Naive thymus-derived CD4-positive, alpha-beta T cell (primary cell): ENCODE measurements around the gene ATF7. TPM values are rescaled to one million over a fixed set of nuclear protein-coding genes. Genes with fewer than 3 reads are reported as not detected.
A peak's percentile ranks its signal among the peaks of the same experiment; 100 is the strongest.
"Not testable (repeated sequence)": the region's sequence is repeated elsewhere in the genome, so short reads cannot be mapped to it uniquely, and the experiment has no call there.

Experiments used
- ATAC-seq: fragments of 150-1000 bp; cut with Tn5 transposase; 2 replicates; pipeline ENCODE4 v1.10.0; 2021; ENCODE audit warnings: mild to moderate bottlenecking, moderate library complexity
- CTCF ChIA-PET: fragments of 350-600 bp; sonication (Branson Sonifier 250); formaldehyde crosslinking; loops from one replicate; lab custom pipeline; 2021; ENCODE audit warnings: antibody characterized with exemption; lab: Charles Lee
- POLR2A ChIA-PET: fragments of 350-600 bp; sonication (Branson Sonifier 250); formaldehyde crosslinking; loops from one replicate; lab custom pipeline; 2021; ENCODE audit warnings: antibody characterized with exemption, inconsistent platforms; lab: Charles Lee
- DNase-seq, 9 donors: peaks; one replicate each; pipeline versions ENCODE4 v3.0.0 to v3.0.0-alpha.2; 2020 to 2022; ENCODE audit warnings: mixed read lengths in 1 of 9
- H3K27ac ChIP-seq: one replicate; pipeline ENCODE4 v1.7.0; 2013; ENCODE audit warnings: mild to moderate bottlenecking, low read depth, low read length, moderate library complexity
- H3K27me3 ChIP-seq, 2 donors: one replicate each; pipeline ENCODE4 v1.7.0; 2013; ENCODE audit warnings: low read length in 2 of 2, mild to moderate bottlenecking in 2 of 2, moderate library complexity in 2 of 2; ENCODE audit not compliant: control insufficient read depth in 2 of 2, insufficient read depth in 2 of 2
- H3K36me3 ChIP-seq, 3 experiments: 1 replicate in 2 of 3; 2 replicates in 1 of 3; pipeline ENCODE4 v1.7.0; 2013; ENCODE audit warnings: low read length in 3 of 3, mild to moderate bottlenecking in 3 of 3, moderate library complexity in 1 of 3; ENCODE audit not compliant: insufficient read depth in 3 of 3, control insufficient read depth in 2 of 3
- H3K4me1 ChIP-seq, 2 donors: one replicate each; pipeline ENCODE4 v1.7.0; 2013; ENCODE audit warnings: low read length in 2 of 2, mild to moderate bottlenecking in 2 of 2, moderate library complexity in 1 of 2; ENCODE audit not compliant: control insufficient read depth in 2 of 2, insufficient read depth in 2 of 2
- H3K4me3 ChIP-seq: 2 replicates; pipeline ENCODE4 v1.7.0; 2013; ENCODE audit warnings: mild to moderate bottlenecking, low read length
- H3K9me3 ChIP-seq, 3 experiments: 1 replicate in 2 of 3; 2 replicates in 1 of 3; pipeline ENCODE4 v1.7.0; 2013; ENCODE audit warnings: low read length in 3 of 3; ENCODE audit not compliant: control insufficient read depth in 2 of 3
- H3K27ac Mint-ChIP-seq, 9 donors: one replicate each; pipeline ENCODE4 v1.8.0; 2020 to 2022; ENCODE audit warnings: mixed read lengths in 9 of 9, mild to moderate bottlenecking in 8 of 9, moderate library complexity in 5 of 9, inconsistent platforms in 2 of 9
- H3K27me3 Mint-ChIP-seq, 5 donors: one replicate each; pipeline ENCODE4 v1.8.0; 2021 to 2022; ENCODE audit warnings: mixed read lengths in 5 of 5, mild to moderate bottlenecking in 1 of 5
- H3K36me3 Mint-ChIP-seq, 5 donors: one replicate each; pipeline ENCODE4 v1.8.0; 2020 to 2022; ENCODE audit warnings: mixed read lengths in 5 of 5, mild to moderate bottlenecking in 3 of 5, inconsistent platforms in 1 of 5
- H3K4me1 Mint-ChIP-seq, 7 donors: one replicate each; pipeline ENCODE4 v1.8.0; 2020 to 2022; ENCODE audit warnings: mixed read lengths in 7 of 7, mild to moderate bottlenecking in 3 of 7, inconsistent platforms in 1 of 7
- H3K4me3 Mint-ChIP-seq, 10 donors: one replicate each; pipeline ENCODE4 v1.8.0; 2020 to 2022; ENCODE audit warnings: mild to moderate bottlenecking in 10 of 10, mixed read lengths in 10 of 10, moderate library complexity in 6 of 10, inconsistent platforms in 2 of 10
- H3K9me3 Mint-ChIP-seq, 11 donors: one replicate each; pipeline ENCODE4 v1.8.0; 2020 to 2022; ENCODE audit warnings: mixed read lengths in 11 of 11, mild to moderate bottlenecking in 4 of 11, inconsistent platforms in 1 of 11, moderate library complexity in 1 of 11
- intact Hi-C, 2 donors: fragments of 100-400 bp; cut with micrococcal nuclease; formaldehyde crosslinking; loops; one replicate each; pipeline ENCODE4 v1.15.1; 2023
- polyA plus RNA-seq, 2 donors: library from polyadenylated mRNA; unstranded; fragments of 300-500 nt; fragmentation: Illumina TruSeq; gene quantifications; one replicate each; pipeline ENCODE4 v1.2.3, GENCODE V29; 2021
- total RNA-seq, 6 experiments: library from RNA in 5 of 6; stranded (reverse) in 5 of 6; gene quantifications; 1 replicate in 5 of 6; 2 replicates in 1 of 6; pipeline ENCODE4 v1.2.3 and lab custom pipeline; 2021 to 2026

The ATF7 gene
- total and polyA plus RNA-seq, 7 experiments from 2014 or later = 14.5 to 39.5 (median 29.7) TPM

DNA sequence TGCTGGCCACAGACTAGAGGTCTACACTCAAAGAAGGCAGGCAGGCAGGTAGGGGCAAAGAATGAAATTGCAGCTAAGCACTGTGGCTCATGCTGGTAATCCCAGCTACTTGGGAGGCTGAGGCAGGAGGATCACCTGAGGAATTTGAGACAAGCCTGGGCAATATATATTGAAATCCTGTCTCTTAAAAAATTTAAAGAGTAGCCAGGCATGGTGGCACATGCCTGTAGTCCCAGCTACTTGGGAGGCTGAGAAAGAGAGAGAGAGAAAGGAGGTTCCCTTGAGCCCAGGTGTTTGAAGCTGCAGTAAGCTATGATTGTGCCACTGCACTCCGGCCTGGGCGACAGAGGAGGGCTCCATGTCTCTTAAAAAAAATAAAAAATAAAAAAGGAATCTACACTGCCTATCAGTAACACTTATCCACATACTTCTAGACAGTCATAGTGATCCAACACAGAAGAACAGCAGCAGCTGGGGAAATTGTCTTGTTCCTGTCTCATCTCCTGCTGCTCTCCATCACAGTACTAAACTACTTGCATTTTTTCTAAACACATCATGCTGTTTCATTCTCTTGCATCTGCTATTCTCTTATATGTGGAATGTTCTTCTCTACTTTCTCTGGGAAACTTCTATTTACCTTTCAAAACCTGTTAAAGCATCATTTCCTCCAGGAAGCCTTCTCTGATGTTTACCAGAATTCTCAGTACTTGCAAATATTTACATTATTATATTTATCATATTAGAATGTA is 57.2 kb downstream of the ATF7 start:
- Histone ChIP-seq H3K4me3 (no peak overlapping the region), H3K9me3 (no peaks in the 10 kb centered on the region), H3K27ac (no peak overlapping the region), H3K36me3 (no peaks in the 10 kb centered on the region), H3K4me1 (peaks cover 5 to 33% of the 10 kb centered on the region in 2 donors), H3K27me3 (no peaks in the 10 kb centered on the region)
- intact Hi-C loops = no loop called here
- no peaks in the 10 kb centered on the region for H3K27me3 Mint-ChIP-seq
- H3K27ac Mint-ChIP-seq = peak overlapping the region in 8 of 9 donors; percentile 7 to 81 (median 71)
- no peak for ATAC-seq
- peaks cover 0 to 14% (median 0%) of the 10 kb centered on the region in 5 donors for H3K36me3 Mint-ChIP-seq
- POLR2A ChIA-PET = interaction anchor here (1.2 kb wide), 1 partner anchor 17 kb away, joined by 3 read pairs; no protein-coding TSS in a partner anchor
- CTCF ChIA-PET = interaction anchor here (1.0 to 2.1 kb wide), 2 partner anchors 24 to 25 kb away, joined by 4 to 7 read pairs; no protein-coding TSS in a partner anchor
- peaks cover 24 to 84% (median 70%) of the 10 kb centered on the region in 7 donors for H3K4me1 Mint-ChIP-seq
- H3K9me3 Mint-ChIP-seq = peaks cover 0 to 3% (median 0%) of the 10 kb centered on the region in 11 donors
- peak overlapping the region in 5 of 10 donors; percentile 12 to 53 (median 42) for H3K4me3 Mint-ChIP-seq
- no peak for DNase-seq

- Mint-ChIP-seq H3K27ac (peak overlapping the region in 8 of 9 donors; percentile 54 to 81 (median 71)), H3K4me3 (peak overlapping the region in 8 of 10 donors; percentile 10 to 53 (median 27)), H3K9me3 (peaks cover 0 to 3% (median 0%) of the 10 kb centered on the region in 11 donors), H3K36me3 (peaks cover 0 to 13% (median 0%) of the 10 kb centered on the region in 5 donors), H3K27me3 (no peaks in the 10 kb centered on the region), H3K4me1 (peaks cover 24 to 89% (median 78%) of the 10 kb centered on the region in 7 donors)
- ChIA-PET CTCF (interaction anchor here (0.6 to 2.1 kb wide), 3 partner anchors 25 to 86 kb away, joined by 3 to 7 read pairs (median 3); no protein-coding TSS in a partner anchor), POLR2A (interaction anchor here (1.2 kb wide), 1 partner anchor 16 kb away, joined by 3 read pairs; no protein-coding TSS in a partner anchor)
- H3K4me3 ChIP-seq = no peak overlapping the region
- no peaks in the 10 kb centered on the region for H3K27me3 ChIP-seq
- H3K4me1 ChIP-seq = peaks cover 5 to 41% of the 10 kb centered on the region in 2 donors
- no peaks in the 10 kb centered on the region for H3K36me3 ChIP-seq
- H3K9me3 ChIP-seq = no peaks in the 10 kb centered on the region
- DNase-seq = no peak
- intact Hi-C loops = no loop called here
- H3K27ac ChIP-seq = no peak overlapping the region
- ATAC-seq = no peak
Observed at GRCh38 chr12:53567961-53568808, 58.0 kb downstream of the ATF7 start.

DNA sequence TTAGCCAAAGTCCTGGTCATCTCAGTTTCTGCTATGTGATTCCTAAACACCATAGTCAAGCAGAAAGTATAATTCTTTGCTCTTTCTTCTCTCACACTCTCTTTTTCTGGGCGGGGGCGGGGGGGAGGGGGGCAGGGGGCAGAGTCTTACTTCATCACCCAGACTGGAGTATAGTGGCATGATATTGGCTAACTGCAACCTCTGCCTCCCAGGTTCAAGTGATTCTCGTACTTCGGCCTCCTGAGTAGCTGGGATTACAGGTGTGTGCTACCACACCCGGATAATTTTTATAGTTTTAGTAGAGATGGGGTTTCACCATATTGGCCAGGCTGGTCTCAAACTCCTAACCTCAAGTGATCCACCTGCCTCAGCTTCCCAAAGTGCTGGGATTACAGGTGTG is 60.8 kb downstream of the ATF7 start:
- POLR2A ChIA-PET = interaction anchor here (0.9 to 2.0 kb wide), 2 partner anchors 56 to 58 kb away, joined by 3 to 4 read pairs; no protein-coding TSS in a partner anchor
- H3K27ac ChIP-seq, ATAC-seq, DNase-seq, H3K27me3 ChIP-seq, intact Hi-C loops, H3K9me3 ChIP-seq, H3K4me3 Mint-ChIP-seq, H3K4me3 ChIP-seq, CTCF ChIA-PET, H3K36me3 ChIP-seq, H3K9me3 Mint-ChIP-seq, H3K27ac Mint-ChIP-seq, H3K27me3 Mint-ChIP-seq: not testable (repeated sequence)
- peaks cover 0 to 46% of the 10 kb centered on the region in 2 donors for H3K4me1 ChIP-seq
- peaks cover 20 to 96% (median 82%) of the 10 kb centered on the region in 7 donors for H3K4me1 Mint-ChIP-seq
- peaks cover 0 to 14% (median 8%) of the 10 kb centered on the region in 5 donors for H3K36me3 Mint-ChIP-seq

GRCh38 chr12:53564941-53565340 is 61.2 kb downstream of the ATF7 start:
- Histone ChIP-seq H3K4me3 (no peak overlapping the region), H3K9me3 (no peaks in the 10 kb centered on the region), H3K27ac (no peak overlapping the region), H3K36me3 (no peaks in the 10 kb centered on the region), H3K4me1 (peaks cover 0 to 46% of the 10 kb centered on the region in 2 donors), H3K27me3 (no peaks in the 10 kb centered on the region)
- DNase-seq = no peak
- intact Hi-C loops = no loop called here
- Mint-ChIP-seq H3K4me1 (peaks cover 17 to 93% (median 79%) of the 10 kb centered on the region in 7 donors), H3K27me3 (no peaks in the 10 kb centered on the region), H3K36me3 (peaks cover 0 to 14% (median 8%) of the 10 kb centered on the region in 5 donors), H3K4me3 (peak overlapping the region in 6 of 10 donors; percentile 22 to 74 (median 59)), H3K27ac (peak overlapping the region in 3 of 9 donors; percentile 16 to 81 (median 25)), H3K9me3 (peaks cover 0 to 2% (median 0%) of the 10 kb centered on the region in 11 donors)
- POLR2A ChIA-PET = interaction anchor here (0.9 to 2.0 kb wide), 2 partner anchors 56 to 59 kb away, joined by 3 to 4 read pairs; no protein-coding TSS in a partner anchor
- CTCF ChIA-PET = no interaction called here
- no peak for ATAC-seq

- Histone ChIP-seq H3K4me1 (peaks cover 0 to 46% of the 10 kb centered on the region in 2 donors), H3K27ac (no peak overlapping the region), H3K4me3 (no peak overlapping the region), H3K27me3 (no peaks in the 10 kb centered on the region), H3K36me3 (no peaks in the 10 kb centered on the region), H3K9me3 (no peaks in the 10 kb centered on the region)
- peak in 7 of 9 donors; percentile 15 to 77 (median 68) for DNase-seq
- Mint-ChIP-seq H3K27me3 (no peaks in the 10 kb centered on the region), H3K9me3 (peaks cover 0 to 2% (median 0%) of the 10 kb centered on the region in 11 donors), H3K4me1 (peaks cover 17 to 88% (median 76%) of the 10 kb centered on the region in 7 donors), H3K36me3 (peaks cover 0 to 14% (median 8%) of the 10 kb centered on the region in 5 donors), H3K27ac (peak overlapping the region in 5 of 9 donors; percentile 14 to 81 (median 19)), H3K4me3 (peak overlapping the region; percentile 39 to 74 (median 59))
- ATAC-seq = peak; percentile 42
- intact Hi-C loops = no loop called here
- ChIA-PET CTCF (no interaction called here), POLR2A (interaction anchor here (2.0 kb wide), 1 partner anchor 59 kb away, joined by 4 read pairs; no protein-coding TSS in a partner anchor)
Observed at GRCh38 chr12:53564278-53564677, 61.9 kb downstream of the ATF7 start.
